Measurements from ENCODE around the gene R3HDM4. TPM values are rescaled to one million over a fixed set of nuclear protein-coding genes. Genes with fewer than 3 reads are reported as not detected.

The R3HDM4 gene
- total and polyA plus RNA-seq, 9 of the 15 experiments (the other 6 are each of a cell fraction or from before 2014, with no cell fraction given), result 3.2 to 154 (median 59.0) TPM

DNA sequence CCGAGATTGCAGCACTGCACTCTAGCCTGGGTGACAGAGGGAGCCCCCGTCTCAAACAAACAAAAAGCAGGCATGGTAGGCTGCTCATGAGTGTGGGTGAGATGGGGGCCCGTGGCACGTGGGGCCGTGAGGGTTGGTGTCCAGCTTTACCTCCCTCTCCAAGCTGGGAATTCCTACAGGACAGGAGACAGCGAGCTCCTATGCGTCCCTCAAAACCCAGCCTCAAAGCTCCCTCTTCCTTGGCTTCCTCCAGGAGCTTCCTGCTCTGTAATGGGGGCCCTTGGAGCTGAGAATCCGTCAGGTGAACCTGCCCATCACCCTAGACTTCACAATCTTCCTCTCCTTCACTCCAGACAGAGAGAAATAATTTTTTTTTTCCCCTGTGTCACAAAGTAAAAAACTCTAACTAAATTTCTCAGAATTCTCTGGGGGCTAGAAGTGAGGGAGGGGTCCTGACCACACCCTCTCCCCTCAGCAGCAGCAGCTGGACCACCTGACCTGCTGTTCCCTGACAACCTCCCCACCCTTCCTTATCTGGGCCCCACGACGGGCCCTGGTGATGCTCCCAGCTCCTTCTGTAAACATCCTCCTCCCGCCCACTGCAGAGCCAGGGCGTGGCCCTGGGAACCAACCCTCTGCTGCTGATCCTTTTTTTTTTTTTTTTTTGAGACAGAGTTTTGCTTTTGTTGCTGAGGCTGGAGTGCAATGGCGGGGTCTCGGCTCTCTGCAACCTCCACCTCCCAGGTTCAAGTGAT, 49.0 kb upstream of the R3HDM4 start (continued):
- TF ChIP-seq, protein P1, sequence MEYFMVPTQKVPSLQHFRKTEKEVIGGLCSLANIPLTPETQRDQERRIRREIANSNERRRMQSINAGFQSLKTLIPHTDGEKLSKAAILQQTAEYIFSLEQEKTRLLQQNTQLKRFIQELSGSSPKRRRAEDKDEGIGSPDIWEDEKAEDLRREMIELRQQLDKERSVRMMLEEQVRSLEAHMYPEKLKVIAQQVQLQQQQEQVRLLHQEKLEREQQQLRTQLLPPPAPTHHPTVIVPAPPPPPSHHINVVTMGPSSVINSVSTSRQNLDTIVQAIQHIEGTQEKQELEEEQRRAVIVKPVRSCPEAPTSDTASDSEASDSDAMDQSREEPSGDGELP (CRISPR knock-in tag; IDR thresholded peaks at IDR 0.05; ENCODE audit: borderline replicate concordance), result peak; percentile 77
- TF ChIP-seq CBFA2T2 (conservative IDR thresholded peaks at IDR 0.05) (peak; percentile 81), ATF1 (CRISPR knock-in tag; IDR thresholded peaks at IDR 0.05) (no peak), ATF1 (tag; IDR thresholded peaks at IDR 0.05) (peak; percentile 65), POLR3A (IDR thresholded peaks at IDR 0.05; ENCODE audit: borderline replicate concordance, extremely low read depth, insufficient read depth, insufficient read length) (no peak), PHF20 (IDR thresholded peaks at IDR 0.05; ENCODE audit: partially characterized antibody) (no peak), CTBP1 (IDR thresholded peaks at IDR 0.05; ENCODE audit: borderline replicate concordance) (peak; percentile 99), TAL1 (IDR thresholded peaks at IDR 0.05) (peak; percentile 72), MCM3 (IDR thresholded peaks at IDR 0.05) (no peak), ZEB2 (IDR thresholded peaks at IDR 0.05) (peak; percentile 55; the same call in 1 of the 2 replicates), NFIC (IDR thresholded peaks at IDR 0.05) (peak; percentile 31; the same call in 1 of the 2 replicates), COPS2 (conservative IDR thresholded peaks at IDR 0.05) (no peak), TCF7 (IDR thresholded peaks at IDR 0.05; ENCODE audit: borderline replicate concordance) (0 out of 2 replicates have a peak, but pooled peaks have one; percentile 9), ETV1 (tag; conservative IDR thresholded peaks at IDR 0.05; ENCODE audit: low read depth) (0 out of 2 replicates have a peak, but pooled peaks have one; percentile 29), CXXC5 (CRISPR knock-in tag; IDR thresholded peaks at IDR 0.05) (peak; percentile 87), RBM17 (IDR thresholded peaks at IDR 0.05; ENCODE audit: borderline replicate concordance, low read depth, low read length) (no peak), ZNF24 (IDR thresholded peaks at IDR 0.05) (no peak), KLF1 (tag; IDR thresholded peaks at IDR 0.05) (peak; percentile 74)
- TF ChIP-seq, protein P2, sequence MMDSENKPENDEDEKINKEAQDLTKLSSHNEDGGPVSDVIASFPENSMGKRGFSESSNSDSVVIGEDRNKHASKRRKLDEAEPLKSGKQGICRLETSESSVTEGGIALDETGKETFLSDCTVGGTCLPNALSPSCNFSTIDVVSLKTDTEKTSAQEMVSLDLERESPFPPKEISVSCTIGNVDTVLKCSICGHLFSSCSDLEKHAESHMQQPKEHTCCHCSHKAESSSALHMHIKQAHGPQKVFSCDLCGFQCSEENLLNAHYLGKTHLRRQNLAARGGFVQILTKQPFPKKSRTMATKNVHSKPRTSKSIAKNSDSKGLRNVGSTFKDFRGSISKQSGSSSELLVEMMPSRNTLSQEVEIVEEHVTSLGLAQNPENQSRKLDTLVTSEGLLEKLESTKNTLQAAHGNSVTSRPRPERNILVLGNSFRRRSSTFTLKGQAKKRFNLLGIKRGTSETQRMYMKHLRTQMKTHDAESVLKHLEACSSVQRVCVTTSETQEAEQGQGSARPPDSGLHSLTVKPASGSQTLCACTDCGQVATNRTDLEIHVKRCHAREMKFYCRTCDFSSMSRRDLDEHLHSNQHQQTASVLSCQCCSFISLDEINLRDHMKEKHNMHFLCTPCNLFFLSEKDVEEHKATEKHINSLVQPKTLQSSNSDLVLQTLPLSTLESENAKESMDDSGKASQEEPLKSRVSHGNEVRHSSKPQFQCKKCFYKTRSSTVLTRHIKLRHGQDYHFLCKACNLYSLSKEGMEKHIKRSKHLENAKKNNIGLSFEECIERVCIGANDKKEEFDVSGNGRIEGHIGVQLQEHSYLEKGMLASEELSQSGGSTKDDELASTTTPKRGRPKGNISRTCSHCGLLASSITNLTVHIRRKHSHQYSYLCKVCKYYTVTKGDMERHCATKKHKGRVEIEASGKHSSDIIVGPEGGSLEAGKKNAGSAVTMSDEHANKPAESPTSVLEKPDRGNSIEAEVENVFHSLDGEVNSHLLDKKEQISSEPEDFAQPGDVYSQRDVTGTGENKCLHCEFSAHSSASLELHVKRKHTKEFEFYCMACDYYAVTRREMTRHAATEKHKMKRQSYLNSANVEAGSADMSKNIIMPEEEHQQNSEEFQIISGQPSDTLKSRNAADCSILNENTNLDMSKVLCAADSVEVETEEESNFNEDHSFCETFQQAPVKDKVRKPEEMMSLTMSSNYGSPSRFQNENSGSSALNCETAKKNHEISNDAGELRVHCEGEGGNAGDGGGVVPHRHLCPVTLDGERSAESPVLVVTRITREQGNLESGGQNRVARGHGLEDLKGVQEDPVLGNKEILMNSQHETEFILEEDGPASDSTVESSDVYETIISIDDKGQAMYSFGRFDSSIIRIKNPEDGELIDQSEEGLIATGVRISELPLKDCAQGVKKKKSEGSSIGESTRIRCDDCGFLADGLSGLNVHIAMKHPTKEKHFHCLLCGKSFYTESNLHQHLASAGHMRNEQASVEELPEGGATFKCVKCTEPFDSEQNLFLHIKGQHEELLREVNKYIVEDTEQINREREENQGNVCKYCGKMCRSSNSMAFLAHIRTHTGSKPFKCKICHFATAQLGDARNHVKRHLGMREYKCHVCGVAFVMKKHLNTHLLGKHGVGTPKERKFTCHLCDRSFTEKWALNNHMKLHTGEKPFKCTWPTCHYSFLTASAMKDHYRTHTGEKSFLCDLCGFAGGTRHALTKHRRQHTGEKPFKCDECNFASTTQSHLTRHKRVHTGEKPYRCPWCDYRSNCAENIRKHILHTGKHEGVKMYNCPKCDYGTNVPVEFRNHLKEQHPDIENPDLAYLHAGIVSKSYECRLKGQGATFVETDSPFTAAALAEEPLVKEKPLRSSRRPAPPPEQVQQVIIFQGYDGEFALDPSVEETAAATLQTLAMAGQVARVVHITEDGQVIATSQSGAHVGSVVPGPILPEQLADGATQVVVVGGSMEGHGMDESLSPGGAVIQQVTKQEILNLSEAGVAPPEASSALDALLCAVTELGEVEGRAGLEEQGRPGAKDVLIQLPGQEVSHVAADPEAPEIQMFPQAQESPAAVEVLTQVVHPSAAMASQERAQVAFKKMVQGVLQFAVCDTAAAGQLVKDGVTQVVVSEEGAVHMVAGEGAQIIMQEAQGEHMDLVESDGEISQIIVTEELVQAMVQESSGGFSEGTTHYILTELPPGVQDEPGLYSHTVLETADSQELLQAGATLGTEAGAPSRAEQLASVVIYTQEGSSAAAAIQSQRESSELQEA (IDR thresholded peaks at IDR 0.05; ENCODE audit: low read depth), result no peak
- TF ChIP-seq, protein P3, sequence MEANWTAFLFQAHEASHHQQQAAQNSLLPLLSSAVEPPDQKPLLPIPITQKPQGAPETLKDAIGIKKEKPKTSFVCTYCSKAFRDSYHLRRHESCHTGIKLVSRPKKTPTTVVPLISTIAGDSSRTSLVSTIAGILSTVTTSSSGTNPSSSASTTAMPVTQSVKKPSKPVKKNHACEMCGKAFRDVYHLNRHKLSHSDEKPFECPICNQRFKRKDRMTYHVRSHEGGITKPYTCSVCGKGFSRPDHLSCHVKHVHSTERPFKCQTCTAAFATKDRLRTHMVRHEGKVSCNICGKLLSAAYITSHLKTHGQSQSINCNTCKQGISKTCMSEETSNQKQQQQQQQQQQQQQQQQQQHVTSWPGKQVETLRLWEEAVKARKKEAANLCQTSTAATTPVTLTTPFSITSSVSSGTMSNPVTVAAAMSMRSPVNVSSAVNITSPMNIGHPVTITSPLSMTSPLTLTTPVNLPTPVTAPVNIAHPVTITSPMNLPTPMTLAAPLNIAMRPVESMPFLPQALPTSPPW (CRISPR knock-in tag; IDR thresholded peaks at IDR 0.05), result peak; percentile 78

All from K562 (cell line).